Activated naive CD8-positive, alpha-beta T cell (primary cell): ENCODE measurements around the gene PPP4R4.
"Not testable (repeated sequence)": the region's sequence is repeated elsewhere in the genome, so short reads cannot be mapped to it uniquely, and the experiment has no call there.

Source experiments
- H3K27ac Mint-ChIP-seq: one replicate; pipeline ENCODE4 v1.8.0; 2021; ENCODE audit warnings: mixed read lengths
- H3K27me3 Mint-ChIP-seq: one replicate; pipeline ENCODE4 v1.8.0; 2021; ENCODE audit warnings: mixed read lengths
- H3K36me3 Mint-ChIP-seq: one replicate; pipeline ENCODE4 v1.8.0; 2021; ENCODE audit warnings: mixed read lengths
- H3K4me1 Mint-ChIP-seq: one replicate; pipeline ENCODE4 v1.8.0; 2021; ENCODE audit warnings: low read depth, mixed read lengths
- H3K4me3 Mint-ChIP-seq: one replicate; pipeline ENCODE4 v1.8.0; 2021; ENCODE audit warnings: mild to moderate bottlenecking, mixed read lengths
- H3K9me3 Mint-ChIP-seq: one replicate; pipeline ENCODE4 v1.8.0; 2021; ENCODE audit warnings: low read depth, mixed read lengths

The PPP4R4 gene

DNA sequence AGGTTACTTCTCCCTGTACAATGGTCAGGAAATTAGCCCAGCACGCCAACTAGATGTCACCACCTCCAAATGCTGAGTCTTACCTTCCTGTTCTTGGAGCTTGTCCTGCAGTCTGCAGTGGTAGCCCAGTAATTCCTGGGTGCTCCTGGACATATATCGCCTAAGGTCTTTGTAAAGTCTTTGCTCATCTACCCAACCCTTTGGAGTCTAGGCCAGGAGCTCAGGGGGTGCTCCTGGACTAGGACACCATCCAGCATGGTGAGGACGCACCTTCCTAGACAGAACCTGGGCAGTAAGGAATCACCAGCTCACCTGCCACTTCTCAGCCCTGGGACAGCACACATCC, 118.4 kb downstream of the PPP4R4 start:
- Mint-ChIP-seq H3K4me3 (no peak overlapping the region), H3K27me3 (peaks cover 3% of the 10 kb centered on the region), H3K36me3 (no peaks in the 10 kb centered on the region), H3K4me1 (no peaks in the 10 kb centered on the region), H3K9me3 (peaks cover 3% of the 10 kb centered on the region), H3K27ac (no peak overlapping the region)

DNA sequence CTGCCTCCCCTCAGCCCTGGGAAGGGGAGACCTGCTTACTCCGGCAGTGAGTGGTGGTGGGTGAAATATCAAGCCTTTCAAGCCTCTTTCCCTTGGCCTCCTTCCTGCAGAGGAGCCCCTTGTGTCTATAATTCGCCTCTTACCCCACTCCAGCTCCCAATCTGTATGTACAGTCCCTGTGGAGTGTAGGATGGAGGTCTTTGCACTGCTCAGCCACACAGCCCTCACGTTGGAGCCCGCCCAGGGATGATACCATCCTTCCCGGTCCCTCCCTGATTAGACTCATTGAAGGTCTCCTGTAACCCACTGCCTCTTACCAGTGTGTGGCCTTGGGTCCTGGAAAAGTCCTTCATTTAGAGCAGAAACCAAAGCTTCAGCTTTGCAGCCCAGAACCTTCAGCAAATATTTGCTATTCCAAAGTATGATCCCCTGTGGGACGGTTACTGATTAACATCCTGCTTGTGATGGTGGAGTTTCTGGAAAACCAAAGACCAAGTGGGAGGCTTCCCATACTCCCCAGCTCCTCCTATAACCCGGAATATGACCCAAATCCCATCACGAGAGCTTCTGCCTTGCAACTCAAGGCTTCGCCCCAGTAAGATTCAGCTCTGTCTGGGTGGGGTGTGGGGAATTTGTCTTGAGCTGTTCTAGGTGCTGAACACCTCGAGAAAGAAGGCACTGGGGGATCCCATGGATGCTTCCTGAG, 118.9 kb downstream of the PPP4R4 start, which contains the start of gene SERPINA10:
Gene SERPINA10 (minus strand): TSS at position 397 of the 706 bp plus-strand sequence. CDS start 2,675 bp downstream, outside the sequence.
- peaks cover under 1% of the 10 kb centered on the region for H3K9me3 Mint-ChIP-seq
- H3K4me1 Mint-ChIP-seq, result no peaks in the 10 kb centered on the region
- no peak within 1 kb of the TSS for H3K27ac Mint-ChIP-seq
- H3K36me3 Mint-ChIP-seq, result no peaks in the 10 kb centered on the region
- peaks cover 2% of the 10 kb centered on the region for H3K27me3 Mint-ChIP-seq
- H3K4me3 Mint-ChIP-seq, result no peak within 1 kb of the TSS

DNA sequence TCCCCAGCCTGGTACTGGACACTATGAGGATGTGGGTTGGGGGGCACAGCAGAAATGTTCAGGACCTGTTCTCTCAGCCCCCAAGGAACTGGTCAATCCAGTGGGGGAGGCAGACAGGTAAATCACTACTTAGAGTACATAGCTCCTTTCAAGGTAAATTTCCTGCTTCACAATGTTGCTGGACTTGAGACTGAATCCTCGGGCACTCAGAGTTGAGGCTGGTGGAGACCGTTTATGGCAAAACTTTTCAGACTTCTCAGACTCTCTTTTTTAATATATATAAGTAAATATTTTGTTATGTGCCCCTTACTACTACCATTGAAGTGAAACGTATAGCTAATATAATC, 119.4 kb downstream of the PPP4R4 start:
- peaks cover 2% of the 10 kb centered on the region for H3K27me3 Mint-ChIP-seq
- no peaks in the 10 kb centered on the region for H3K9me3 Mint-ChIP-seq
- no peaks in the 10 kb centered on the region for H3K36me3 Mint-ChIP-seq
- no peak overlapping the region for H3K4me3 Mint-ChIP-seq
- H3K4me1 Mint-ChIP-seq, result no peaks in the 10 kb centered on the region
- H3K27ac Mint-ChIP-seq, result no peak overlapping the region

DNA sequence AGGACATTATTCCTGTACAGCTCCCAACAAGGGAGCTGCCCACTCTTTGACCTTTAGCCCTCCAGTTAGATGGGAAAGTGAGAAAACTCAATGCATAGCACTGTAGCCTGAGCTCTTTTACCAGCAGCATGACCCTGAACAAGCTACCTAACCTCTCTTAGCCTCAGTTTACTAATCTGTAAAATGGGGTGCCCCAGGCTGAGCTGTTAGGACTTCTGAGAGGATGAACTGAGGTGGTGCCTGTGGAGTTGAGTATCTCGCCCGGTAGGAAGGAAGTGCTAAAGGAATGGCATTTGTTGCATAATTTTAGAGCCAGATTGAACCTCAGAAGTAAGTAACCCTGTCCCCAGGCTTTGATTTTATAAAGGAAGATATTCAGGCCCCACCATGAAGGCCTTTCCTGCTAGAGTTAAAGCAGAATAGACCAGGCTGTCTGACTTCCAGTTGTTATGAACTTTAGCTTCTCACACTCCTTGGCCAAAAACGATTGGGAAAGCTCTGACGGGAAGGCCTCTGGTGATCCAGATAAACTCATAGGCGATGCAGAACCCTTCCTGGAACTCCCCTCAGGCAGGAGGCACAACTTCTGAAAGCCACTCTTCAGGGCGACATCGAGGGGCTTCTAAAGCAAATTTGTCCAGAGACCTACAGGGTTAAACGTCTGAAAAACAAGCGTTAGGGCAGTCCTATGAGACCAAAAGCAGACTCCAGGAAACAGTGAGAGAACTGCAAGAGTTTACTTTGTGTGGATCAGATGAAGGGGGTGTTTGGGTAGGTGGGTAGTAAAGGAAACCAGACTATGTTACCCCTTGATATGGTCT, 121.4 kb downstream of the PPP4R4 start:
- H3K27me3 Mint-ChIP-seq, result peaks cover 2% of the 10 kb centered on the region
- H3K4me1 Mint-ChIP-seq, result no peaks in the 10 kb centered on the region
- H3K4me3 Mint-ChIP-seq, result no peak overlapping the region
- H3K36me3 Mint-ChIP-seq, result no peaks in the 10 kb centered on the region
- H3K9me3 Mint-ChIP-seq, result no peaks in the 10 kb centered on the region
- no peak overlapping the region for H3K27ac Mint-ChIP-seq

DNA sequence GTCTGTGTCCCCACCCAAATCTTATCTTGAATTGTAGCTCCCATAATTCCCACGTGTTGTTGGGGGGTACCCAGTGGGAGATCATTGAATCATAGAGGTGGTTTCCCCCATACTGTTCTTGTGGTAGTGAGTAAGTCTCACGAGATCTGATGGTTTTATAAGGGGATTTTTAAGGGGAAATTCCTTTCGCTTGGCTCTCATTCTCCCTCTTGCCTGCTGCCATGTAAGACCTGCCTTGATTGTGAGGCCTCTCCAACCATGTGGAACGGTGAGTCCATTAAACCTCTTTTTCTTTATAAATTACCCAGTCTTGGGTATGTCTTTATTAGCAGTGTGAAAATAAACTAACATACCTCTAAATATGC, 122.0 kb downstream of the PPP4R4 start:
- not testable (repeated sequence) for H3K27me3 Mint-ChIP-seq, H3K4me3 Mint-ChIP-seq, H3K9me3 Mint-ChIP-seq, H3K27ac Mint-ChIP-seq, H3K4me1 Mint-ChIP-seq, H3K36me3 Mint-ChIP-seq

DNA sequence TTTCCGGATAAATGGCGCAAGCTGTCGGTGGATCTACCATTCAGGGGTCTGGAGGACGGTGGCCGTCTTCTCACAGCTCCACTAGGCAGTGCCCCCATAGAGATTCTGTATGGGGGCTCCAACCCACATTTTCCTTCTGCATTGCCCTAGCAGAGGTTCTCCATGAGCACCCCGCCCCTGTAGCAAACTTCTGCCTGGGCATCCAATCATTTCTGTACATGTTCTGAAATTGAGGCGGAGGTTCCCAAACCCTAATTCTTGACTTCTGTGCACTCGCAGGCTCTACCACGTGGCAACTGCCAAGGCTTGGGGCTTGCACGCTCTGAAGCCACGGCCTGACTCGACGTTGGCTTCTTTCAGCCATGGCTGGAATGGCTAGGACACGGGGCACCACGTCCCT, 124.0 kb downstream of the PPP4R4 start:
- H3K36me3 Mint-ChIP-seq, result no peaks in the 10 kb centered on the region
- no peak overlapping the region for H3K4me3 Mint-ChIP-seq
- peaks cover 2% of the 10 kb centered on the region for H3K27me3 Mint-ChIP-seq
- H3K9me3 Mint-ChIP-seq, result no peaks in the 10 kb centered on the region
- no peaks in the 10 kb centered on the region for H3K4me1 Mint-ChIP-seq
- no peak overlapping the region for H3K27ac Mint-ChIP-seq

DNA sequence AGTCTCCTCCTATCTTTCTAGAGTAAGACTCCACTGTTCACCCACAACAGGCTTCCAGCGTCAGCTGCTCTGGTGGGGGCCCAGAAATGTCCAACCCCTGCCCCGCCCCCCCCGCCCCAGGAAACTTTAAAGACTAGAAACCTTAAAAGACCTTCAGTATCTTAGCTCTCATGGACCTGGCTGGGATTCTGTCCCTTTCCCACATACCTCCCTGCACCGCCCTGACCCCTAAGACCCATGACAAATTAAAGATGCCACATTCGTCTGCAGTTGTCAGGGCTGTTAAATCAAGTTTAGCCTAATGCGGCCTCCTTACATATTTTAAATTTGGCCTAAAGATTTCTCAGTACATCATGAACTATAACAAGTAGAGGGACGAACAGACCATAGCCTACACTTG, 129.0 kb downstream of the PPP4R4 start:
- peaks cover 3% of the 10 kb centered on the region for H3K9me3 Mint-ChIP-seq
- H3K36me3 Mint-ChIP-seq, result no peaks in the 10 kb centered on the region
- no peak overlapping the region for H3K4me3 Mint-ChIP-seq

DNA sequence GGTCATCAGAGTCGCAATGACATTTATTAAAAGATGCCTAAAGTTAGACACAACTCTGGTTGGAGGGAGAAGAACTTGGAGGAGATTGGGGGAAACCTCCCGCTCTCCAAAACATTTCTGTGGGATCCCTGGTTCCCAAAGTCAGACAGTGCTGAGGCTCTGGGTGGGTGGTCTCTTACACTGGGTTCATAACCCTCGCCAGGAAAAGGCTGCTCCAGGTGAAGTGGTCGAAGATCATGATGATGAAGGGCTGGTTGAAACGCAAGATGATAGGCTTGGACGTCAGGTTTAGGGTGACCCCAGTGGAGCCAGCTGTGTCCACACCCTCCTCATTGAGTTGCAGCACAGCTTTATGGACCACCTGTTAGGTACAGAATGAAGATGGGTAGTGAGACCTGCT, 130.1 kb downstream of the PPP4R4 start:
- no peaks in the 10 kb centered on the region for H3K4me1 Mint-ChIP-seq
- H3K4me3 Mint-ChIP-seq, result no peak overlapping the region
- H3K36me3 Mint-ChIP-seq, result no peaks in the 10 kb centered on the region
- peaks cover 6% of the 10 kb centered on the region for H3K9me3 Mint-ChIP-seq
- H3K27ac Mint-ChIP-seq, result no peak overlapping the region
- H3K27me3 Mint-ChIP-seq, result peaks cover 10% of the 10 kb centered on the region

More for the DNA sequence above, 129.0 kb downstream of the PPP4R4 start:
- no peaks in the 10 kb centered on the region for H3K4me1 Mint-ChIP-seq
- peaks cover 4% of the 10 kb centered on the region for H3K27me3 Mint-ChIP-seq
- no peak overlapping the region for H3K27ac Mint-ChIP-seq

DNA sequence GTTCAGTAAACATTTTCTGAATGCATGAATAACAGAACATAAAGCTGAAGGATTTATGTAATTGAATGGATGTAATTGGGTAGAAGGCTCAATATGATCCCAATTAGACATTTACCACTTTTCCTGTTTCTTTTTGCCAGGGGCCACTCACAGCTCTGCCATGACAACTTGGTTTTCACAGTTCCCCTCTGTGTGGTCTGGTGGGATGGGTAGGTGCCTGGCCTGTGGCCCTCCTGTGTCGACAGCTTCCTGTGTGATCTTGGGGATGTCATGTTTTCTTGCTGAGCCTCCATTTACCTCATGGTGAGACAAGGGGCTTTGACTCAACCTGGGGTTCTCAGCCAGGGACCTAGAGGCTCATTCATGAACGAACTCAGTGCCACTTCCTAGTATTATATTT, 131.5 kb downstream of the PPP4R4 start:
- H3K4me1 Mint-ChIP-seq, result no peaks in the 10 kb centered on the region
- H3K27ac Mint-ChIP-seq, result no peak overlapping the region
- peaks cover 10% of the 10 kb centered on the region for H3K27me3 Mint-ChIP-seq
- no peak overlapping the region for H3K4me3 Mint-ChIP-seq
- H3K9me3 Mint-ChIP-seq, result peaks cover 6% of the 10 kb centered on the region
- no peaks in the 10 kb centered on the region for H3K36me3 Mint-ChIP-seq

DNA sequence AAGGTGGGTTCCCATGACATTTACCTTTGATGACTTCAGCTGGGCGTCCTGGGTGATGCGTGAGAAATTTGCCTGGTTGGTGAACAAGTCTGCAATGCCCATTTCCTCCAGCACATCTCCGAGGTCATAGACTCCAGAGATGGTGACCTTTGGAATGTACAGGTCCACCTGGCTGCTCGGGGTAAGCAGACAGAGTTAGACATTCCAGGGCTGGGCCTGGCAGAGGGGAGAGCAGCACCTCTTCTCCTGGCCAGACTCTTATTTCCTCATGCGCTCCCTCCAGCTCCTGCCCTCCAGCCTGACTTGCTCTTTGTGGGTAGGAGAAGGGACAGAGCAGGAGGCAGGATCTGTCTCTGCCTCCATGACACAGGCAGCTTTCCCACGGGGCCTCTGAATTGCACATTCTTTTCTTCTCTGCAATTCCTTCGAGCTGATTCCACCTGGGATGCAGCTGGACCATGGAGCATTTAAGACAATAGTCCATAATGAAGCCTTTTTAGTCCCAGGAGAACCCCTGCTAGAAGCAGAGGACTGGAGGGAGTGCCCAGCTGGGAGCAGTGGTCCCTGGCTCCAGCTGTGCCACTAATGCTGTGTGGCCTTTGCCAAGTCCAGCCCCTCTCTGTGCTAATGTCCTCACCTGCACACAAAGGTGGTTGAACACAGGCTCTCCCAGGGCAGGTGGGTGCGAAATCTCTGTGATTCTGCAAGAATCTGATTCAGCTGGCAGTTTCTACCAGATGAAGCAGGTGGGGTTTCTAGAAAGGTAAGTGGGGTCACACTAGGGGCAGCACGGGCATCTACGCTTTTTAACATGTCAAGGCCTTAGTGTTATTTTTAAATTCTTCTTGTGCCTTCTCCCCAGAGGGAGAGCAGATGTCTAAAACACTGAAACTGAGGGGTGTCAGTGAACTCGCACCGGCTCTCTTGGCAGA, 132.2 kb downstream of the PPP4R4 start:
- Mint-ChIP-seq H3K36me3 (no peaks in the 10 kb centered on the region), H3K9me3 (peaks cover 6% of the 10 kb centered on the region), H3K4me1 (no peaks in the 10 kb centered on the region), H3K27me3 (peaks cover 10% of the 10 kb centered on the region), H3K4me3 (no peak overlapping the region), H3K27ac (no peak overlapping the region)

DNA sequence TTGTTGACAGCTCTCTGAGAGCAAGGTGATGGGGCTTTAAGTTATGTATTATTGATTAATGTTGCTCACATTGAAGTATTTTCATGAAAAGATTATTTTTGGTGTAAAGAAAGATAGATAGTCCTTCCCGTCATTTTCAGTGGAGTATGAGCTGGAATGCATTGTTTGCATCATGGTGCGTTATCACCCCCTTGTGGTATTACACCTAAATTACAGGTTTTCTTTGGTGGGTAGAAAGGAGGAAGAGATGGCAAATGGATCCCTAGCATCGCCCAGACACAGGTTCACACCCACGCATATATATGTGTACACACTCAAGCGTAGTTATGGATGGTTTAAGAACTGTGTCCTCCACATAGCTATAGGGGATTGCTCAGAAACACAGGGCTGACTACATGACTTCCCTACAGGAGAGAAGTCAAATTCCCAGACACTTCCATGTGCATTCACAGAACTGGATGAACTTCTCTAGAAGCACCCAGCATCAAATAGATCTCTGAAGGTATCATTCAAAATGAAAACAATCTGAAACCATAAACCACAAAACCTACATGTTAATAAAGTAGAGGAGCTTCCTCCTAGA, 133.4 kb downstream of the PPP4R4 start:
- H3K4me1 Mint-ChIP-seq, result no peaks in the 10 kb centered on the region
- peaks cover 10% of the 10 kb centered on the region for H3K27me3 Mint-ChIP-seq
- no peak overlapping the region for H3K4me3 Mint-ChIP-seq
- no peaks in the 10 kb centered on the region for H3K36me3 Mint-ChIP-seq
- no peak overlapping the region for H3K27ac Mint-ChIP-seq
- peaks cover 6% of the 10 kb centered on the region for H3K9me3 Mint-ChIP-seq

DNA sequence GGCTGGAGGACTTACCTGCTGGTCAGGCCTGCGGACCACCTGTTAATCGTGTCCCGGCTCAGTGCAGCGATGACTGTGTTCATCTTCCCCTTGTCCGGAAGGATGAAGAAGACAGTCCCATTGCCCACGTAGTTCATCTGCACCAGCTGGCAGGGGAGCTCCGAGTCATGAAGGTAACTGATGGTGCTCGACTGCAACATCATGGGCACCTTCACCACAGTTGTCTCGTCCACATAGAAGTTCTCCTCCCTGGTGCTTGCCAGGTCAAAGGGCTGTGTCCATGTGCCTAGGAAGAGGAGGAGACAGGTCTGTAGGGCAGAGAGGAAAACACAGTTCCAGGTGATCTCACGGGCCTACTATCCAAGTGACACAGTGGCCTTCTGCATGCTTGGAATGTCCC, 135.6 kb downstream of the PPP4R4 start:
- no peaks in the 10 kb centered on the region for H3K4me1 Mint-ChIP-seq
- peaks cover 10% of the 10 kb centered on the region for H3K27me3 Mint-ChIP-seq
- no peaks in the 10 kb centered on the region for H3K36me3 Mint-ChIP-seq
- no peak overlapping the region for H3K27ac Mint-ChIP-seq
- H3K4me3 Mint-ChIP-seq, result no peak overlapping the region
- H3K9me3 Mint-ChIP-seq, result peaks cover 6% of the 10 kb centered on the region

DNA sequence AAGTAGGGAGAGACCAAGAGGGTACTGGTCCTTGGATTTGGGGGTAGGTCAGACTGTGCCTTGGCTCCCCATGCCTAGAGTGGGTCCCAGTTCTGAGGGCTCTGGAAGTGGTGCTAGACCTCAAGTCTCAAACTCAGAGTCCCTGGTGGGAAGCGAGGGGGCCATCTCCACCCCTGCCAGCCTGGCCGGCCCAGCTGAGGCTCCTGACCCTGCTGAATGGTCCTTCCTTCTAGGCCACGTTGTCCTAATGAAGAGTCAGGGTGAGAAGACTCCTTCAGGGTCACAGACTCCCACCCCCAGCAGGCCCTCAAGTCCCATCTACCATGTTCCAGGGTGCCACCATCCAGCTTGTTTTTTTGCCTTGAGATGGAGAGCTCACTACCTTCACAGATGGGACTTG, 136.1 kb downstream of the PPP4R4 start:
- H3K27me3 Mint-ChIP-seq, result peaks cover 10% of the 10 kb centered on the region
- H3K36me3 Mint-ChIP-seq, result no peaks in the 10 kb centered on the region
- H3K27ac Mint-ChIP-seq, result no peak overlapping the region
- no peaks in the 10 kb centered on the region for H3K4me1 Mint-ChIP-seq
- H3K9me3 Mint-ChIP-seq, result peaks cover 6% of the 10 kb centered on the region
- no peak overlapping the region for H3K4me3 Mint-ChIP-seq

DNA sequence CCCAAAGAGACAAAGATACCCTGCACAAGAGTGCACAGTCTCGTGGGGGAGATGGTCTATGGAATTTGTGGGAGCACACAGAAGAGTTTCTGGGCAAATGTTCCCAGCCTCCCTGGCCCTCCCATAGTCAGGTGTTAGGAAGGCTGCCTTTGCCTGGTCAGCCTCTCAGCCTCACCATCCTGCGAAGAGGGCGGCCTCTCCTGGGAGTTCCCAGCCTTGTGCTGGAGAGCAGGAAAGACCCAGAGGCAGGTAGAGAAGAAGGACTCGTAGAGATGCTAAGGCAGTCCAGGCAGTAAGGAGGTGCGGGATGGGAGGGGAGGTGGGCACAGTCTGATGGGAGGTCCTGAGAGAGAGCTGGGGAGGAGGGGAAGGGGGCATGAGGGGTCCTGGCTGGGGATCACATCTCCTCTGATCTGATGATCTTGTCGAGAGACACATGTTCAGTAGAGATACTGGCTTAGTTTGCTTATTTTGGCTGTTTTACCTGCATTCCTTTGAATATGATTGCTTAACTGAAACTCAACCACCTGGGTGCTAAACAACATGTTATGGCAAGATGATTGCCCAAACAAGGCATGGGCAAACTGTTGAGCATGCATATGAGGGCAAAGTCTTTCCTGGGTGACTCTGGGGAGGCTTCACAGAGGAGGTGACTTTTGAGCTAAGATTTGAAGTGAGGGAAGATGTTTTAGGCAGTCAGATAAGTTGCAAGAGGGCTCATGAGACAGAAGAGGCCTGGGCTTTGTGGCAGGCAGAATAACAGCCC, 138.5 kb downstream of the PPP4R4 start:
- H3K4me3 Mint-ChIP-seq, result no peak overlapping the region
- no peak overlapping the region for H3K27ac Mint-ChIP-seq
- peaks cover 6% of the 10 kb centered on the region for H3K9me3 Mint-ChIP-seq
- no peaks in the 10 kb centered on the region for H3K4me1 Mint-ChIP-seq
- no peaks in the 10 kb centered on the region for H3K36me3 Mint-ChIP-seq
- peaks cover 8% of the 10 kb centered on the region for H3K27me3 Mint-ChIP-seq
